ENCODE data around the gene C4B.
A peak's percentile ranks its signal among the peaks of the same experiment; 100 is the strongest.
"Not testable (repeated sequence)": the region's sequence is repeated elsewhere in the genome, so short reads cannot be mapped to it uniquely, and the experiment has no call there.

C4B gene

GRCh38 chr6:32037136-32037535 lies 22.5 kb downstream of the C4B start:
- DNase-seq (ENCODE audit: low read depth), result not testable (repeated sequence)

- not testable (repeated sequence) for DNase-seq (ENCODE audit: low read depth)
Measured at GRCh38 chr6:32037598-32038524, 23.3 kb downstream of the C4B start, which contains the start of gene CYP21A2. Gene CYP21A2, plus strand, starts transcription at chr6:32038415. Its CDS starts 8 bp downstream, at chr6:32038423.

- DNase-seq (ENCODE audit: low read depth), result not testable (repeated sequence)
Measured at GRCh38 chr6:32038878-32039277, 24.3 kb downstream of the C4B start.

GRCh38 chr6:32039321-32040274 lies 25.0 kb downstream of the C4B start:
- not testable (repeated sequence) for DNase-seq (ENCODE audit: low read depth)

- not testable (repeated sequence) for DNase-seq (ENCODE audit: low read depth)
Measured at GRCh38 chr6:32040299-32041049, 25.9 kb downstream of the C4B start.

- not testable (repeated sequence) for DNase-seq (ENCODE audit: low read depth)
Measured at GRCh38 chr6:32041050-32041321, 26.4 kb downstream of the C4B start.

- not testable (repeated sequence) for DNase-seq (ENCODE audit: low read depth)
Measured at GRCh38 chr6:32041385-32041784, 26.8 kb downstream of the C4B start.

GRCh38 chr6:32042276-32042675 lies 27.7 kb downstream of the C4B start:
- not testable (repeated sequence) for DNase-seq (ENCODE audit: low read depth)

GRCh38 chr6:32043589-32044380 lies 29.2 kb downstream of the C4B start:
- DNase-seq (ENCODE audit: low read depth), result not testable (repeated sequence)

GRCh38 chr6:32044916-32045315 lies 30.3 kb downstream of the C4B start:
- DNase-seq (ENCODE audit: low read depth), result not testable (repeated sequence)

GRCh38 chr6:32045811-32046449 lies 31.3 kb downstream of the C4B start:
- no peak for DNase-seq (ENCODE audit: low read depth)

- no peak for DNase-seq (ENCODE audit: low read depth)
Measured at GRCh38 chr6:32046450-32047083, 32.0 kb downstream of the C4B start.

GRCh38 chr6:32047084-32047478 lies 32.5 kb downstream of the C4B start:
- no peak for DNase-seq (ENCODE audit: low read depth)

GRCh38 chr6:32047539-32047854 lies 32.9 kb downstream of the C4B start:
- DNase-seq (ENCODE audit: low read depth), result no peak

GRCh38 chr6:32047855-32048766 lies 33.5 kb downstream of the C4B start:
- DNase-seq (ENCODE audit: low read depth), result peak; percentile 41

- not testable (repeated sequence) for DNase-seq (ENCODE audit: low read depth)
Measured at GRCh38 chr6:32049149-32049548, 34.6 kb downstream of the C4B start.

- DNase-seq (ENCODE audit: low read depth), result not testable (repeated sequence)
Measured at GRCh38 chr6:32049736-32050135, 35.1 kb downstream of the C4B start.

GRCh38 chr6:32050562-32050961 lies 36.0 kb downstream of the C4B start:
- no peak for DNase-seq (ENCODE audit: low read depth)

GRCh38 chr6:32052626-32053025 lies 38.0 kb downstream of the C4B start:
- not testable (repeated sequence) for DNase-seq (ENCODE audit: low read depth)
